GM12878 (cell line): ENCODE results near the gene STPG3. TPM values are rescaled to one million over a fixed set of nuclear protein-coding genes. Genes with fewer than 3 reads are reported as not detected.

Experiments used
- CBFB ChIP-seq: IDR thresholded peaks from 2 replicates; pipeline ENCODE4 v1.6.1; 2016; ENCODE audit warnings: antibody characterized with exemption, low read depth
- ETV6 ChIP-seq, 2 experiments: fragments of 450-650 bp in 1 of 2; IDR thresholded peaks in 1 of 2; conservative IDR thresholded peaks in 1 of 2; 2 replicates each; pipeline ENCODE4 v1.6.1; 2014; ENCODE audit warnings: antibody characterized with exemption in 1 of 2, borderline replicate concordance in 1 of 2, low read depth in 1 of 2, mild to moderate bottlenecking in 1 of 2, moderate library complexity in 1 of 2
- FOXM1 ChIP-seq: IDR thresholded peaks from 2 replicates; pipeline ENCODE4 v1.6.1; 2012; ENCODE audit warnings: low read depth, mild to moderate bottlenecking, inconsistent platforms, low read length, moderate library complexity
- HSF1 ChIP-seq: fragments of 150-350 bp; IDR thresholded peaks from 2 replicates; pipeline ENCODE4 v1.6.1; 2014; ENCODE audit warnings: mild to moderate bottlenecking, low read depth, low read length
- IKZF1 ChIP-seq: fragments of 450-650 bp; conservative IDR thresholded peaks from 2 replicates; pipeline ENCODE4 v1.6.1; 2017; ENCODE audit warnings: antibody characterized with exemption, mild to moderate bottlenecking
- MAX ChIP-seq: IDR thresholded peaks from 2 replicates; pipeline ENCODE4 v1.6.1; 2012; ENCODE audit warnings: low read depth, low read length, improper control_type of control experiment
- MEF2B ChIP-seq: fragments of 450-650 bp; IDR thresholded peaks from 2 replicates; pipeline ENCODE4 v1.6.1; 2018; ENCODE audit warnings: mild to moderate bottlenecking, moderate library complexity; ENCODE audit not compliant: partially characterized antibody, poor library complexity, severe bottlenecking
- NFIC ChIP-seq: IDR thresholded peaks from 2 replicates; pipeline ENCODE4 v1.6.1; 2012; ENCODE audit warnings: low read depth, mild to moderate bottlenecking, inconsistent platforms, low read length, moderate library complexity
- NFYB ChIP-seq: IDR thresholded peaks from 2 replicates; pipeline ENCODE4 v1.6.1; 2011; ENCODE audit warnings: low read depth, mild to moderate bottlenecking, low read length, improper control_type of control experiment, moderate library complexity; ENCODE audit not compliant: insufficient read depth
- NR2C1 ChIP-seq: fragments of 450-650 bp; IDR thresholded peaks from 2 replicates; pipeline ENCODE4 v1.6.1; 2017; ENCODE audit warnings: antibody characterized with exemption, mild to moderate bottlenecking, moderate library complexity
- POLR2AphosphoS2 ChIP-seq: IDR thresholded peaks from 2 replicates; pipeline ENCODE4 v1.6.1; 2011; ENCODE audit warnings: low read depth, mild to moderate bottlenecking, low read length, improper control_type of control experiment, moderate library complexity
- POLR2AphosphoS5 ChIP-seq: IDR thresholded peaks from 2 replicates; pipeline ENCODE4 v1.6.1; 2011; ENCODE audit warnings: mild to moderate bottlenecking, low read length, inconsistent platforms
- SIX5 ChIP-seq: IDR thresholded peaks from 2 replicates; pipeline ENCODE4 v1.6.1; 2011; ENCODE audit warnings: mild to moderate bottlenecking, low read depth, low read length, moderate library complexity; ENCODE audit not compliant: severe bottlenecking
- SMARCA5 ChIP-seq: fragments of 450-650 bp; IDR thresholded peaks from 2 replicates; pipeline ENCODE4 v1.6.1; 2017; ENCODE audit warnings: mild to moderate bottlenecking
- SREBF1 ChIP-seq: IDR thresholded peaks from 2 replicates; pipeline ENCODE4 v1.6.1; 2012; ENCODE audit warnings: mild to moderate bottlenecking, low read length
- SUPT20H ChIP-seq: IDR thresholded peaks from 2 replicates; pipeline ENCODE4 v1.6.1; 2011; ENCODE audit warnings: low read depth, mild to moderate bottlenecking, low read length, moderate library complexity, borderline replicate concordance; ENCODE audit not compliant: control insufficient read depth
- YY1 ChIP-seq: IDR thresholded peaks from 2 replicates; pipeline ENCODE4 v1.6.1; 2011; ENCODE audit warnings: low read depth, mild to moderate bottlenecking, low read length
- ZNF274 ChIP-seq: IDR thresholded peaks from one replicate; pipeline ENCODE4 v1.8.0; 2011; ENCODE audit not compliant: insufficient read length, insufficient read depth
- ZNF384 ChIP-seq: IDR thresholded peaks from 2 replicates; pipeline ENCODE4 v1.6.1; 2012; ENCODE audit warnings: low read depth, mild to moderate bottlenecking, low read length, improper control_type of control experiment, borderline replicate concordance
- ZSCAN29 ChIP-seq: fragments of 450-650 bp; IDR thresholded peaks from 2 replicates; pipeline ENCODE4 v1.6.1; 2017; ENCODE audit warnings: mild to moderate bottlenecking, moderate library complexity
- ZZZ3 ChIP-seq: IDR thresholded peaks from 2 replicates; pipeline ENCODE4 v1.6.1; 2011; ENCODE audit warnings: low read depth; ENCODE audit not compliant: control insufficient read depth, insufficient read length
- polyA plus RNA-seq, 11 experiments: library from polyadenylated mRNA; depleted of rRNA in 4 of 11; unstranded in 6 of 11; stranded (reverse) in 5 of 11; fragments of >200 nt; fragmentation: Nextera tagmentation in 4 of 11; fragmentation: Illumina TruSeq in 1 of 11; extraction: Ambion mirVana in 4 of 11; extraction: Trizol in 1 of 11; gene quantifications; 1 replicate in 1 of 11; 2 replicates in 10 of 11; pipeline versions ENCODE4 v1.2.1 to v1.2.3, GENCODE V29; 2011 to 2016; ENCODE audit warnings: inconsistent platforms in 2 of 11, missing spikeins in 2 of 11, low read depth in 1 of 11
- total RNA-seq, 4 experiments: library from RNA; depleted of rRNA in 3 of 4; stranded (reverse); fragments of >200 nt in 3 of 4; fragmentation: Illumina TruSeq in 1 of 4; extraction: Trizol in 1 of 4; gene quantifications; 2 replicates each; pipeline versions ENCODE4 v1.2.1 to v1.2.3, GENCODE V29; 2013 to 2021
- TF ChIP-seq, protein P1 (sequence below): fragments of 450-650 bp; formaldehyde crosslinking; IDR thresholded peaks from 2 replicates; pipeline ENCODE4 v1.4.0; 2020; ENCODE audit warnings: mild to moderate bottlenecking, moderate library complexity

The STPG3 gene
- total and polyA plus RNA-seq, 10 of the 15 experiments (the other 5 are each of a cell fraction or from before 2014, with no cell fraction given) = not detected

DNA sequence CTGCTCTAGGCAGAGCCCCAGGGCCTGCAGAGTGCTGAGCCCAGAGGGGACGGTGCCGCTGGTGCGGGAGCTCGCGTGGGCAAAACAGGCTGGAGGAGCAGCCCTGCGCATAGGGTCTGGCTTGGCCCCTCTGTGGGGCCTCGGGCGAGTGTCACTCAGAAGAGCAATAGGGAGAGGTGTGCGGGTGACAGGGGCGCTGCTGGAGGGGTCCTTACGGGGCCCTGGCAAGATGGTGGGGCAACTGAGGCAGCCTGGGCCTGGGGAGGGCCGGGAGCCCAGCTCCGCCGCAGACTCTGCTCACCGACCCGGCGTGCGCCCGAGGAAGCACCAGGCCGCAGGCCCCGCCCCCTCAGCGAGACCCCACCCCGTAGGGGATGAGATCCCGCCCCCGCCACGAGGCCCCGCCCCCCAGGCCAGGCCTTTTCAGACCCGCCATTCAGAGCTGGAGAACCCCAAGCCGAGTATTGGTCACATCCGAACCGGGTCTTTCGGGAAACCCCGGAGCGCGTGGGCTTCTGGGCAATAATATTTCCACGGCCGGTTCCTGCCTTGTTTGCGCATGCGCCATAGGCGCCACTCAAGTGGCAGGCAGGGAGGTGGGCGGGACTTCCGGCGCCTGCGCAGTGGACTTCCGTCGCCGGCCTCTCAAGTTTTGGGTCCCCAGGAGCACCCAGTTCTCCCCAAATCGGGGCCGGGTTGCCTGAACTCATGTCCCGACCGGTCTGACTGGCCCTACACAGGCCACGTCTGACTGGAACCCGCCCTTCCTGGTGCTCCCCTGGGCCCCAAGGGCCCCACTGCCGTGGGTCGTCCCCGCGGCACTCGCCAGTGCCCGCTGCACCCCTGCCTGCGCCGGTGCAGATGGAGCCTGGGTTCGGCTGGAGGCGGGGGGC lies 27.8 kb upstream of the STPG3 start (continued):
- peak; percentile 83; the same call in 1 of the 2 replicates for TF ChIP-seq NFYB
- TF ChIP-seq NR2C1 = no peak
- TF ChIP-seq IKZF1 = peak; percentile 91
- peak; percentile 50; the same call in 1 of the 2 replicates for TF ChIP-seq CBFB
- TF ChIP-seq SMARCA5 = 0 out of 2 replicates have a peak, but pooled peaks have one; percentile 33
- TF ChIP-seq MEF2B = peak; percentile 16
- no peak for TF ChIP-seq FOXM1
- no peak for TF ChIP-seq ZZZ3
- no peak for TF ChIP-seq HSF1
- no peak for TF ChIP-seq ZNF274
- TF ChIP-seq NFIC = no peak
- TF ChIP-seq POLR2AphosphoS2 = no peak
- TF ChIP-seq POLR2AphosphoS5 = peak; percentile 80
- TF ChIP-seq ZSCAN29 = no peak
- TF ChIP-seq SREBF1 = no peak
- no peak for TF ChIP-seq ZNF384
- TF ChIP-seq ETV6 (conservative IDR thresholded peaks at IDR 0.05 in 1 of 2, IDR thresholded peaks at IDR 0.05 in 1 of 2; ENCODE audit: borderline replicate concordance in 1 of 2, low read depth in 1 of 2) = no peak
- TF ChIP-seq SUPT20H = no peak
- no peak for TF ChIP-seq MAX
- TF ChIP-seq, protein P1, sequence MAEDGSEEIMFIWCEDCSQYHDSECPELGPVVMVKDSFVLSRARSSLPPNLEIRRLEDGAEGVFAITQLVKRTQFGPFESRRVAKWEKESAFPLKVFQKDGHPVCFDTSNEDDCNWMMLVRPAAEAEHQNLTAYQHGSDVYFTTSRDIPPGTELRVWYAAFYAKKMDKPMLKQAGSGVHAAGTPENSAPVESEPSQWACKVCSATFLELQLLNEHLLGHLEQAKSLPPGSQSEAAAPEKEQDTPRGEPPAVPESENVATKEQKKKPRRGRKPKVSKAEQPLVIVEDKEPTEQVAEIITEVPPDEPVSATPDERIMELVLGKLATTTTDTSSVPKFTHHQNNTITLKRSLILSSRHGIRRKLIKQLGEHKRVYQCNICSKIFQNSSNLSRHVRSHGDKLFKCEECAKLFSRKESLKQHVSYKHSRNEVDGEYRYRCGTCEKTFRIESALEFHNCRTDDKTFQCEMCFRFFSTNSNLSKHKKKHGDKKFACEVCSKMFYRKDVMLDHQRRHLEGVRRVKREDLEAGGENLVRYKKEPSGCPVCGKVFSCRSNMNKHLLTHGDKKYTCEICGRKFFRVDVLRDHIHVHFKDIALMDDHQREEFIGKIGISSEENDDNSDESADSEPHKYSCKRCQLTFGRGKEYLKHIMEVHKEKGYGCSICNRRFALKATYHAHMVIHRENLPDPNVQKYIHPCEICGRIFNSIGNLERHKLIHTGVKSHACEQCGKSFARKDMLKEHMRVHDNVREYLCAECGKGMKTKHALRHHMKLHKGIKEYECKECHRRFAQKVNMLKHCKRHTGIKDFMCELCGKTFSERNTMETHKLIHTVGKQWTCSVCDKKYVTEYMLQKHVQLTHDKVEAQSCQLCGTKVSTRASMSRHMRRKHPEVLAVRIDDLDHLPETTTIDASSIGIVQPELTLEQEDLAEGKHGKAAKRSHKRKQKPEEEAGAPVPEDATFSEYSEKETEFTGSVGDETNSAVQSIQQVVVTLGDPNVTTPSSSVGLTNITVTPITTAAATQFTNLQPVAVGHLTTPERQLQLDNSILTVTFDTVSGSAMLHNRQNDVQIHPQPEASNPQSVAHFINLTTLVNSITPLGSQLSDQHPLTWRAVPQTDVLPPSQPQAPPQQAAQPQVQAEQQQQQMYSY (CRISPR knock-in tag) = no peak
- TF ChIP-seq YY1 = peak; percentile 91
- peak; percentile 36 for TF ChIP-seq SIX5
